ENCODE measurements around the gene LRRC52.

Gene LRRC52, protein sequence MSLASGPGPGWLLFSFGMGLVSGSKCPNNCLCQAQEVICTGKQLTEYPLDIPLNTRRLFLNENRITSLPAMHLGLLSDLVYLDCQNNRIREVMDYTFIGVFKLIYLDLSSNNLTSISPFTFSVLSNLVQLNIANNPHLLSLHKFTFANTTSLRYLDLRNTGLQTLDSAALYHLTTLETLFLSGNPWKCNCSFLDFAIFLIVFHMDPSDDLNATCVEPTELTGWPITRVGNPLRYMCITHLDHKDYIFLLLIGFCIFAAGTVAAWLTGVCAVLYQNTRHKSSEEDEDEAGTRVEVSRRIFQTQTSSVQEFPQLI

DNA sequence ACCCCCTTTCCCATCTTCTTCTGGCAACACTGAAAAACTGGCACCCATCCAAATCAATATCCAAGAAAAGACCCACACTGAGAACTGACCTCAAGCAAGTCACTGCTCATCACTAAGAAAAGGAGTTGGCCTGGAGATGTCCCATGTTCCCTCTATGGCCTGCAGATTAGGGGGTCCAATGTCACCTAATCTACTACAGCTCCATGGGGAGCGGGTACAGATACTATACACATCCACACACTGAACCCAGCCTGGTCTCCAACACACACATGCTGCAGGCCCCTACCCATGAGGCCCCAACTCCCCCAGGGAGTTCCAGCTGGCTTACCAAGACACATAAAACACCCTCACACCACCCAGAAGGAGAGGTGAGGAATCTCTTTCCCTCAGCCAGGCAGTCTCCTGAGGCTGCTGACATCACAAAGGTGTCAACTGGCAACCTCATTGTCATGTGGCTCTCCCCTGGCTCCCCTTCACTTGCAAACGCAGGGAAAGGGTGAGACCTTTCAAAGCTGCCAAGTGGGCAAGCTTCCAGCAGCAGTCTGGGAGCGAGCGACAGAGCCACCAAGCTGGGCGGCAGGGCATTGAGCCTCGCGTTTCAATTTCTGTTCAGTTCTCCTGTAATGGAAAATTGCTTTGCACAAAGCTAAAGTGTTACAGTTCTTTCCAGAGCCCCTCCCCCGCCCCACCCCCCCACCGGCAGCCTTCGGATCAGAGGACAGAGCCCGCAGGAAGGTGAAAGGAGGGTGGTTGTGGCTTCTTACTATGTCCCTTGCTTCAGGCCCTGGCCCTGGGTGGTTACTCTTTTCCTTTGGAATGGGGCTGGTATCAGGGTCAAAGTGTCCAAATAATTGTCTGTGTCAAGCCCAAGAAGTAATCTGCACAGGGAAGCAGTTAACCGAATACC lies at the start of gene LRRC52:
TSS of gene LRRC52 (plus strand) at position 469 of the 907 bp plus-strand sequence. CDS start at position 766, 297 bp downstream.
- DNase-seq: peak; percentile 93

DNA sequence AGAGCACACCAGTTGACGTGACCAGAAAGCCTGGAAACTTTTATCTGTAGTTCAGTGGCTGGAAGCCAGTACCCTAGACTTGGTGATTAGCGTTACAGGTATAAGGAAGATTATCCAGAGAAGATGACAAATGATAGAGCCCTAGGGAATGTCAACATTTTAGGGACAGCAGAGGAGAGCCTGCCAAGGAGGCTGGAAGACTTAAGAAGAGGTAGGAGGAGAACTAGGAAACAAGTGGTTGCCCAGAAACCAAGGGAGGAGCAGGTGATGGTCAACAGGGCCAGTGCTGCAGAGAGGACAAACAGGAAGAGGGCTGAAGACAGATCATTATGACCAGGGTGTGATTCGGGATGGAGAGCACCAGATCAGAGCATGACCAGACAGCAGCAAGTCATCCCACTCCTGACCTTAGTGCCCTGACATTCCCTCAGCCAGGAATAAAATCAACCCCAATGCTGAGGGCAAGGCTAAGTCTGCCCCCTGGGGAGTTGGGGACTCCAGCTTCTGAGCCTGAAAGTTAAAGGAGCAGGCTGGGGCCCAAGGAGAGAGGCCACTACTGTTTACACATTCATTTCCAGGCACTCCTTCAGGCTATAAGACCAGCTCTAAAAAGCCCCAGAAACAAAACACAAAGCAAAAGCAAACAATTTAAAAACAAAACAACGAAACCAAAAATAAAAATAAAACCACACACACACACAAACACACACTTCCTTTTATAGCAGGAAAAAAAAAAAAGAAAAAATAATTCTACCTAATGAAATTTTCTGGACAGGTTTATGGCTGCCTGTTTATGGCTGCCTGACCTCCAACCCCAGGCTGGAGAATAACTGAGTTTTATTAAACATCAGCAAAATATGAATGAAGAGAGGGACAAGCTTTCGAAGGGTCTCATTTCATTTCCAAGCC lies 48.6 kb upstream of the LRRC52 start:
- DNase-seq: no peak

DNA sequence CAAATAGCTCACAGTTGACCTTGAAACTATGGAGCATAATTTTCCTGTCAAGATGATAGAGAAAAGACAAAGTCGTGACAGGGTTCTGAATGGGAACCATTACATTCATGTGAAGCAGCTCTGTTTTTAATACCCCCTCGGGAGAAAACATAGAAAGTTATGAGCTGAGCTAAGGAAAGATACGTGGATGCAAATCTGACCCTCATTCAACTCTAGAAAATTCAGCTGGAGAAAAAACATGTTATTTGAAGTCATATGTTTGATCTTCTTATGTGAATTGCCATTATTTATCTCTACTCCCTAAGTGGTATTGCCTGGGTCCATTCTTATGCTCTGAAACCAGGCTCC lies 48.0 kb upstream of the LRRC52 start:
- DNase-seq: no peak

DNA sequence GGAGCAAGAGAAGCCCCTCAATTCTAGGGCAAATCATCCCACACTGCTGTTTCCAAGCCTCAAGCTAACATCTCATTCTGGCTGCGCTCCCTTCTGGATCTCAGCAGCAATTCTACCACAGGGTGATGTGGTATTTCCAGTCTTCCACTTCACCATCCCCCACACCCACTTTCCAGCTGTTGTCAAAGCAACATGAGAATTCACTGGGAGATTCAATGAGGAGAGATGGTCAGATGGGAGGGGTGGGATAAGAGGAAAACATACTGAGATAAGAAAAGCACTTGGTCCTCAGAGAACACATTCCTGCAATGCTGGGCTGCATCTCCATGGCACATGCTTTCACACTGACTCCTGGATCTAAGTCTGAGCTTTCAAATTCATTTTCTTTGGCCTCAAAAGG lies 47.3 kb upstream of the LRRC52 start:
- DNase-seq: no peak

DNA sequence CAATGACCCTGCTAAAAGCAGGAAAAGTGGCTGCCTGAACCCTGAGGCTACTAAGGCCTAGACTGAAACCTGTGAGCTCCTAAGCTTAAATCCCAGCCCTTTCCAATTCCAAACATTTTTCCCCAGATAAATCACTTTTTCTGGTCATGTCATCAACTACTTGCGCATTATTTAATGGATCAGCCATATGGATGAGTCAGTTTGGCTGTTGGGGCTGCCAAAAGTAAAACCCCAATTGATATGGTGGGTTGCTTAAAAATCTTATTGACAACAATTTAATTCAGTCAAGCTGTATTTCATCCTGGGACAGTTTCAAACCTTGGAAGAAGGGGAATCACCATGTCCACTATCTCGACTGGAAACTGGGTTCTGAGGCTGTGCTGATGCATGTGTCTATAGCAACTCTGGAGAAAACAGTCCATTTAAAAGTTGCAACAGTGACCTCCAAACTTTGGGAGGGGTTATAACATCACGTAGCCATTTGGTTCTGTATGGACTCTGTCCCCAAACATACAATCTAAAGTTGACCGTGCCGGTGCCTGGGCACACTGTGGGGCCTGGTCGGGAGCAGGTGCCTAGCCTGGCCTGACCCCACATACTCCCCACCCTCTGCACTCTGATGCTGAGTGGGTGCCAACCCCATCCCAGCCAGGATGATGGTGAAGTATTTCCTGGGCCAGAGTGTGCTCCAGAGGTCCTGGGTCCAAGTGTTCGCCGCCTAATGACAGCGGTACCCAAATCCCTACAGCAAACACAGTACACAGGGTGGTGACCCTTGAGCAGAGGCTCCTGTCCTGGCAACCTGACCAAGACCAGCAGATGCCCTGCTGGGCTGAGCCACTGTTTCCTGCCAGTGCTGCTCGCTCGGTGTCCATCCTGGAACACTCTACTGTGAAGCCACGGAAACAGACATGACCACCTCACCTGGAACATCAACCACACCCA lies 46.5 kb upstream of the LRRC52 start:
- no peak for DNase-seq

DNA sequence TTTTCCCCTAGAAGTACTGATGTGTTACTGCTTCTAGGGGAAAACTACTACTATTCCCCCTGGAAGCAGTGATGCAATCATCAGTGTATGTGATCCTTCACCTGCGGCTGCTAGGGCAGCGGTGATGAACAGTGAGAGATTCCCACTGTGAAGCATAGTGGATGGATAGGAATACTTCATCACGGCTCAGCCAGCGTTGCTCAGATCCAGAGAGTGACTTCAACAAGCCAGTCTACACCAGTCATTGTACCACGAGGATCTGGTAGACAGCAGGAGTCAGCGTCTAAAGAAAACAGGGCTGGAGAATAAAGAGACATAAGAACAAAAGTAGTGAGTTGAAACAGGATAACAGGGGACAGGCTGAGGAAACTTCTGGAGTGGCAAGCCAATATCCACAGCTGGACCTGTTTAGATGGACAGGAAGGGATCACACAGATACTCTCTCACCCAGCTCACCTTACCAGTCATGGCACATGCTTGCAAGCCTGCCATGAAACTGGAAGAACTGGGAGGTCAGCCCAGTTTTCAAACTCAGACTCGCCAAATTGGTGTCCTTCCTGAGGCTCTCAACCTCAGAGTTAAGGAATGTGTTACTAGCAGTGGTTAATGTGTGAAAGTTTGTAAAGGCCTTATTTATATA lies 42.4 kb upstream of the LRRC52 start:
- DNase-seq: no peak

DNA sequence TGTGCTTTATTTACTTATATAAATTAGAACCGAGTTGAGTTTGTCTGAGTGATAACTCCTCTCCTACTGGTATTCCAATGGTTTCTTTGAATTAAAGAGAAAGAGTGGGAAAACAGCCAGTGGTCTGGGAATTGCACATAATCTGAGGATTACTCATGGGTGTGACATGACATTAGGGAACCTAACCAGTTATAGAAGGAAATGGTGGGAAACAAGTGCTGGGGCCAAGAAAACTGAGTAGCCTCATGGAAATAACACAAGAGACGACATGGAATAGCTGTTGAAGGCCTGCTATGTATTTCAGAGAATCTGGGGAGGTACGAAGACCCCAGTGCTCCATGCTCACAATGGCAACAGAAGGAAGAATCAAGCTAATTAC lies 41.8 kb upstream of the LRRC52 start:
- no peak for DNase-seq

DNA sequence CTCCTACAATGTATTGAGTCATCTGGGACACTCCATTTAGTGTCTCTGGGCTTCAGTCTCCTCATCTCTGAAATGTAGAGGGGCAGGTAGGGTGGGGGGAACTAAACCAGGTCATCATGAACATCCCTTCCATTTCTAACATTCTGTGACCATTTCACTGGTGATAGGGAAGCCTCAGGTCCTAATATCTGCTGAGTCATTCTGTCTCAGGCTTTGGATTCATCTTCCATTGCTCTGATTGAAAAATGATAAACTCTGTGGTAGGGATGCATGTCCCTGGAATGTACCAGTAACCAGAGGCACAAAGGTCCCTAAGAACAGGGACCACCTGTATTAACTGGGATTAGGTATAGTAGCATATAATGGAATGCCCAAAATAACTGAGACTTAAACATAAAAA lies 36.2 kb upstream of the LRRC52 start:
- no peak for DNase-seq

DNA sequence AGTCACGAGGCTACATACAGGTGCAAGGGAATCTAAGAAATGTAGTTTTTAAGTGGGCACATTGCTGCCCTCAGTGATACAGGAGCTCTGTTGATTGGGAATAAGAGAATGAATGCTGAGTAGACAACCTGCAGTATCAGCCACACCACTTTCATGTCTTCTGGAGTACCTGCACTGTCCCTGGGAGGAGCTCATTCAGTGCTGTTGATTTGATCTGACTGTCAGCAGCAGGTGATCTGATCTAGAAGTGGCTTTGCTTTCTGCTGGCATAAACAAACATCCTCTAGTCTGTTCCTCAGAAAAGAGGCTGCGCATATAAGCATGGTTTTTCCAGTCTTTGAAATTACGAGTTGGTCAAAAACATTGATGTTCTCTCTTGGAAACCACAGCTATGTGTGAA lies 35.5 kb upstream of the LRRC52 start:
- no peak for DNase-seq

DNA sequence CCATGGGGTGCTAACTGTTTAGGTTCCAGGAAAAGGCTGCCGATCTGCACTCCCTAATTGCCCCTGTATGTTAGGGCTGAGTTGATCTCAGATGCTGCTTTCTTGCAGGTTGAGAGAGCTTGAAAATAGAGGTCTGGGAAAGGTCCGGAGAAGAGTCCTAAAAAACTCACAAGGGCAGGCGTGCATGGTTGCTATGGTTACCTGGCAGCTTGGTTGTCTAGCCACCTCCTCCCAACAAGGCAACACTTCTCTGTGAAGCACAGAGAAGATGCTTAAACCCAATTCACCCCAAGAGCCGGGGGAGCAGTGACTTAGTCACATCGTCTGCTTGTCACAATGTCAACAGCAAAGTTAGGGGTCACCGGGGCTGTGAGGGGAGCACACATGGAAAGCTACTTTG lies 31.0 kb upstream of the LRRC52 start:
- no peak for DNase-seq

DNA sequence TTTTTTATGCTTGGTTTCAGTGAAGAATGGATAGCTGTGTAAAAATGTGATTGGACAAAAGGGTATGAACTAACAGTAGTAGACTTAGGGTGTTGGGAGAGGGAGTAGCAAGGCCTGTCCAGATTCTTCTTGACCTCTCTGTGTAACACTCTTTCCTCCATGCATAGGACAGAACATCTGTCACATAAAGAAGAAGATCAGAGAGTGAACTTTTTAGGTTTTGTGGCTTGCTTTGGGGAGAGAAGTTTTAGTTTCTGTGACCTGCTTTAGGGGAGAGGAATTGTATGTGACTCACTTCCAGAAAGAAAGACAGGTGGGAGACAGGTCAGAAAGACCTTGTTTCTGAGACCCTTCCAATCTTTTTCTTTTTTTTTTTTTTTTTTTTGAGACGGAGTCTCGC lies 27.3 kb upstream of the LRRC52 start:
- no peak for DNase-seq

DNA sequence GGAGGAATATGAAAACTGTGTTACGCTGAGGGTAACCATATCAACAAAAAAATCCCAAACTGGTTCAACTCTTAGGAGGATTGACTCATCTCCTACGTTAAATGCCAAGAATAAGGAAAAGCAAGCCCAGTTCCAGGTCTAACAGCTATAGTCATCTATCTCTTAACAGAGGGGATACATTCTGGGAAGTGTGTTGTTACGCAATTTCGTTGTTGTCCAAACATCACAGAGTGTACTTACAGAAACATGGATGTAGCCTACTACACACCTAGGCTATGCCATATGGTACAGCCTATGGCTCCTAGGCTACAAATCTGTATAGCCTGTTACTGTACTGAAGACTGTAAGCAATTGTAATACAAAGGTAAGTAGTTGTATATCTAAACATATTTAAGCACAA lies 23.2 kb upstream of the LRRC52 start:
- DNase-seq: no peak

DNA sequence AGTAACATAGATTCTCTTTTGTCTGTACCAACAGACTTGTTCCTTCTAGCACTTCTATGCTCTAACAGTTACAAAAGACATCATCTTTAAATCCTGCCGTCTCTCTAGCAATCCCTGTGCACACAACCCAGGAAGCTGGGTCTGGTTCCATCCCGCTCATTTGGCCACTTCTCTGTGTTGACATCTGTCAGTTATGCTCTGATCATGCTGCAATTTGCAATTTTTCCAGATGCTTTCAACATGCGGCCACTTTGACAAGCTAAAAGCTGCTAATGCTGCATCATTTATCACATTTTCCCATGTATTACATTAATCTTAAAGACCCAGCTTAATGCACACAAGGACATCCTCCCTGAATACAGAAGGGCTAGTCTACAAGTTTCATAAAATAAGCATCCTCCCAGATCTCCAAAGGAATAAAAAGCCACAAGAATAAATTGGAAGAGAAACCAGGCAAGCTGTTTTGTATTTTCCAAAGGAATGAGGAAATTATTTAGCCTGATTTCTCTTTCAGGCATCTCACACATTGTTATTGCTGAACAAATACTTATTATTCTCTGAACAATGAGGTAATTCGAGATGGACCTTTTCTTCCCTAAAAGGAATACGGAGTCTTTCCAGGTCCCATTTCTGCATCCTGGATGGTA lies 19.0 kb upstream of the LRRC52 start:
- DNase-seq: no peak

DNA sequence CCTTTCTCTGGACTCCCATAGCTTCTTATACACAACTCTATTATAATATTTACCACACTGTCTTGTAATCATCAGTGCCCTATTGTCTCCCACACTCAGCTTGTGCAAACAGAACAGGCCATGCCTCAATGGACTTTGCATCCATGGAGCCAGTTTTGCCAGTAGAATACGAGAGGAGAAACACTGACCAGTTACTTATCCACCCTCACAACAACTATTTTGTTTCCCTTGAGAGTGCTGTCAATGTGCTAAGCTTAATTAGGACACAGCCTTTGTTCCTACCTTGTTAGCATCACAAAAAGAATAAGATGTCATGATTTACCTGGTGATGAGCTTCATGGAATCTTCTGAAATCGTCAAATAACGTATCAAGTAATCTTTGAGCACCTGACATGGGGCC lies 18.1 kb upstream of the LRRC52 start:
- DNase-seq: no peak

DNA sequence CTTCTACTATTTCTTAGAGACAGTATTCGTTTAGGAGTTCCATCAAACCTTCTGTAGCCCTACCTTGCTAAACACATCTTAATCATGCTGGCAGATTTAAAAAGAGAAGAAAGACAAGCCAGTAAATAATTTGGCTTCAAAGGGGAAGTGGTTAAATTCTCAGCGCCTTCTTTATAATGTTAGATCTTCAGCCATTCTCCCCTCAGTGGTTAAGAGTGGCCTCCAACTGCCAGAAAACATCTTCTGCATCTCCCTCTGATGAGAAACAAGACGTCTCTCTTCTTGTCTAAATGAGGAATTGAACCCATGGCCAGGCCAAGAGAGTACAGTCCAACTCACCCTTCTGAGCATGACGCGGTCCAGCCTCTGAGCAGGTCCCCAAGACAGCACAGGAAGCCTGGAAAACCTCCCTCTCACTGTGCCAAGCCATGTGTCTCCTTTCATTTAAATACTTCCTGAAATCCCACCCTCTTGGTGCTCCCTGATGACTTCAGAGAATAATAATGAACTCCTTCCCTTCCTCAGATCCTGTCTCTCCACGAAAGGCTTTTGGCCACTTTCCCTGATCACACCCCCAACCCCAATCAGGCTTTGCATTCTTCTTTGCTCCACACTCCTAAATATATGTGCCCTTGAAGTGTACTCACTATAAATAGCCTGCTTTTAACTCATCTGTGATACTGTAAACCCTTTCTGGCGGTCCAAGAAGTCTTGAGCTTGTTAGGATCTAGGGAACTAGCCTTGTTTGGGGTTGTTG lies 16.4 kb upstream of the LRRC52 start:
- DNase-seq: no peak

DNA sequence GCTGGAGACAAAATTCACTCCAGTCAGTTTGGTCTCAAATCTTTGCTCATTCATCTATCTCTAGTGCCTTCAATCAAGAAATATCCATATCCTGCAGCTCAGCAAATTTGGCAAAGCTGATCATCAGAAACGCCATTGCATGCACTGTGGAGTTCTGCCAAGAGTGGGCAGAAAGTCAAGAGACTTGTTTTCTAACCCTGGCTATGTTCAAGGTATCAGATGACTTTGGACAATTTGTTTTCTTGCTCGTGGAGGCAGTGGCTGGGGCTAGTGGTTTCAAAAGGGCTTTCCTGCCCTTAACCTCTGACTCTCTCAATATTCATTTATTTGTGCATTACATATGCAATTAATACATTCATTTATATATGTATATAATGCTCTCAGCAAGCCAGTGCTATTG lies 12.8 kb upstream of the LRRC52 start:
- DNase-seq: peak; percentile 5

DNA sequence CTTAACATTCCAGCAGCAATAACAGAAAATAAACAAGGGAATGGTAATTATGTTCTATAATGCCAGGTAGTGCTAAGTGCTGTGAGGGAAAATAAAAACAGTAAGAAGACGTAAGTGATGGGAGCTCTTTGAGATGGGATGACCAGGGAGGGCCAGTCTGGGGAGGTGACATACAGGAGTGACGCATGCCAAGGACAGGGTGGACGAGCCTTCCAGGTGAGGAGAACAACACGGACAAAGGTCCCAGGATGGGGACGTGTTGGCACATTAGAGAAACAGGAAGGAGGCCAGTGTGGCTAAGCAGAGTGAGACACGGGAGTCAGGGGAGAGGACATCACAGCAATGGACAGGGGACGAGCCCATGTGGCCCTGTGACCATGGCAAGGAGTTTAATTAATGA lies 11.7 kb upstream of the LRRC52 start:
- DNase-seq: no peak

DNA sequence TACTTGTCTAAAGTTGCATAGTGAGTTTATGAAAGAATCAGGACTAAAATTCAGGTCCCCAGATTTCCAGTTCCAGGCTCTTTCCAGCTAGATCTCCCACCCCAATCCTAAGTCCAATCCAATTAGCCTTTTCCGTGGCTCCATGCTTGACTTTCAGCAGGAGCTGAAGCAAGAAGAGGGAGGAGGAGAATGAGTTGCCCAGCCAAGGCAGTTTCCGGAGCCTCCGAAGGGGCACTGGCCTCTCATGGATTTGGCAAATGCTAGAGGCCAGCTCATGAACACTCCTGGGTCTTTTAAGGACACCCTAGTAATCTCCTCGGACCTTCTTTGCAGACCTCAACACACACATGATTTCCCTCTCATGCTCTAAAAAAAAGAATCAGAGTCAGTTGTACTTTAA lies 10.5 kb upstream of the LRRC52 start:
- no peak for DNase-seq

DNA sequence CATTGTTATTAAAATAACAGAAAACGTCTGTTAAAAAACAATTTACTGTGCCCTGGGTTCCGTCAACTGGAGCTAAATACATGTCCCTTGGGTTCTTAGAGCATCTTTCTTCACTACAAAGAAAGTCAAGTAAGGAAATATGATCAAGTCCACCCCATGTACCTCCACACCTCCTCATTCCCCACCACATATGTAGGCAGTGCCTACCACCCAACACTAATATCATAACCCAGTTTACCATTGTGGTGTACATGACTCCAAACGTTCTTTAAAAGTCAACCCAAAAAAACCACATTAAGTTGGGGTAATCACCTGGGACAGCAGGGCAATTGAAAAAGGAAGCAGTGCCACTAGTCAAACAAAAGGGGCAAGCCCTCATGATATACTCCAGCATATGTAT lies 7.8 kb upstream of the LRRC52 start:
- DNase-seq: no peak

DNA sequence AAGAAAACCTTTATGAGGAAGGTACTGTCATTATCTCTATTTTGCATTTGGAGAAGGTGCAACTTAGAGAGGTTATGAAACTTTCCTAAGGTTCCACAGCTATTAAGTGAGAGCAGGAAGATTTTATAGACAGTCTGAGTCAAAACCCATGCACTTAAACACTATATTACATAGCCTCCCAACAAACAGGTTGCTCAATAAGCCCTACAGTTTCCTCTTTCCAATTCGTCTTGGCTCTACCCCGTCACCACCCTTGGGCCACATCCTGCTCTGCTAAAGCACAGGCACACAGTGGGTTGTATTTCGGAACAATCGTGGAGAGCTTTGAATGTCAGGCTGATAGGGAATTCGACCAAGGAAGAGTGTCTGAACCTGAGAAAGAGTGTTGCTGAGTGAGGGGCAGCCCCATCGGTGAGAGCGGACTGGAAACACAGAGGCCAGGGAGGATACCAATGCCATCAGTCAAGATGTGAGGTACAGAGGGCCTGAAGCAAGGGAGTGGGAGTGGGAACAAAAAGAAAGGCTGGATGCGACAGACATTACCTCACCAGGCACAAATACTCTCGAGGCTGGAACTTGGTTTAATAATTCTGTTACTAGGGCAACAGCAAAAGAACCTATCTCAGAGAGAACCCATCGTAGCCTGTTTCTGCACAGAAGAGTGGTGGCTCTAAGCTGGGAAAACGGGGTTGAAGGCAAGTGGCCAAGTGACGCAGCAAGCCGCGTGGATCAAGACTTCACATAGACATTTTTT lies 6.3 kb upstream of the LRRC52 start:
- DNase-seq: no peak

Data from NCI-H2171 treated with DMSO at 0.1 percent for 48 hours (cell line).